ENCODE results near the gene PTK7.

The PTK7 gene

DNA sequence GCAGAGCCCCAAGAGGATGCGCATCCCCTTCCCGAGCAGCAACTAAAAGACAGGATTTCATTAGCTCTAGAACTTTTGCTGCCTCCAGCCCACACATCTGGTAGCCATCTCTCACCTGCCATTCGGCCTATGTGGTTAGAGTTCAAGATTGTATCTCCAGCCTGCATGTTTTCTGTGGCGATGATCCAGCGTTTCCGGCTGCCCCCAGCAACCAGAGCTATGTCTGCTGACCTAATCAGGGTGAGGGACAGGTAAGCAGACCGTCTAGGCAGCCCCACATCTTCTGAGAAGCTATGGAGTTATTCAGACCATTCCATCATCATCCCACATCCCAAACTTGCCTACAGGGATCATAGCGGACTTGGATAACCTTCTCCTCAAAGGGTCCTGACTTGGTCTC, 20.1 kb upstream of the PTK7 start:
- H3K27ac ChIP-seq (ENCODE audit: low read depth, low read length) = no peak overlapping the region
- no peak overlapping the region for H3K9ac ChIP-seq (ENCODE audit: low read length)
- peaks cover 32% of the 10 kb centered on the region for H3K36me3 ChIP-seq (ENCODE audit: control insufficient read depth, insufficient read depth, low read length)
- H3K4me1 ChIP-seq (ENCODE audit: control insufficient read depth, insufficient read depth, low read length) = peaks cover 17% of the 10 kb centered on the region
- no peaks in the 10 kb centered on the region for H3K27me3 ChIP-seq (ENCODE audit: control insufficient read depth, insufficient read depth, low read length)
- H3K4me3 ChIP-seq (ENCODE audit: low read depth, low read length) = no peak overlapping the region
- no peaks in the 10 kb centered on the region for H3K9me3 ChIP-seq (ENCODE audit: control insufficient read depth, insufficient read depth, low read depth, low read length)

DNA sequence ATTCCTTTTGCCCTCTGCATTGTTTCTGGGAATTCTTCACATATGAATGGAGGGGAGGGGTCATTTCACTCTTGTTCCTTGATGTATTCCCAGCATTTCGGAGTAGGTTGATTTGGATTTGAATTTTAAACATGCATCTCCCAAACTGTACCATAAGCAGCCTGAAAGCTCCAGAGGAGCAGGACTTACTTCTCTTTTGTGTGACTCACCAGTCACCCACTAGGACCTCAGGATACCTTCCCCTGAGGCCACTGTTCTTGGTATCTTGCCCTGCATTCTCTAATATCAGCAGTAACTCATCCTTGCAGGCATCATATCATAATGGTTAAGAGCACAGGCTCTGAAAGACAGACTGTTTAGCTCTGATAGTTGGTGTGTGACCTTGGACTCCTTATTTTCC, 17.6 kb upstream of the PTK7 start:
- Histone ChIP-seq H3K4me1 (ENCODE audit: control insufficient read depth, insufficient read depth, low read length) (peaks cover 5% of the 10 kb centered on the region), H3K36me3 (ENCODE audit: control insufficient read depth, insufficient read depth, low read length) (peaks cover 29% of the 10 kb centered on the region), H3K27ac (ENCODE audit: low read depth, low read length) (peak overlapping the region; percentile 81; the same call in 1 of the 2 replicates), H3K4me3 (ENCODE audit: low read depth, low read length) (peak overlapping the region; percentile 96), H3K9ac (ENCODE audit: low read length) (peak overlapping the region; percentile 93), H3K27me3 (ENCODE audit: control insufficient read depth, insufficient read depth, low read length) (no peaks in the 10 kb centered on the region), H3K9me3 (ENCODE audit: control insufficient read depth, insufficient read depth, low read depth, low read length) (no peaks in the 10 kb centered on the region)

DNA sequence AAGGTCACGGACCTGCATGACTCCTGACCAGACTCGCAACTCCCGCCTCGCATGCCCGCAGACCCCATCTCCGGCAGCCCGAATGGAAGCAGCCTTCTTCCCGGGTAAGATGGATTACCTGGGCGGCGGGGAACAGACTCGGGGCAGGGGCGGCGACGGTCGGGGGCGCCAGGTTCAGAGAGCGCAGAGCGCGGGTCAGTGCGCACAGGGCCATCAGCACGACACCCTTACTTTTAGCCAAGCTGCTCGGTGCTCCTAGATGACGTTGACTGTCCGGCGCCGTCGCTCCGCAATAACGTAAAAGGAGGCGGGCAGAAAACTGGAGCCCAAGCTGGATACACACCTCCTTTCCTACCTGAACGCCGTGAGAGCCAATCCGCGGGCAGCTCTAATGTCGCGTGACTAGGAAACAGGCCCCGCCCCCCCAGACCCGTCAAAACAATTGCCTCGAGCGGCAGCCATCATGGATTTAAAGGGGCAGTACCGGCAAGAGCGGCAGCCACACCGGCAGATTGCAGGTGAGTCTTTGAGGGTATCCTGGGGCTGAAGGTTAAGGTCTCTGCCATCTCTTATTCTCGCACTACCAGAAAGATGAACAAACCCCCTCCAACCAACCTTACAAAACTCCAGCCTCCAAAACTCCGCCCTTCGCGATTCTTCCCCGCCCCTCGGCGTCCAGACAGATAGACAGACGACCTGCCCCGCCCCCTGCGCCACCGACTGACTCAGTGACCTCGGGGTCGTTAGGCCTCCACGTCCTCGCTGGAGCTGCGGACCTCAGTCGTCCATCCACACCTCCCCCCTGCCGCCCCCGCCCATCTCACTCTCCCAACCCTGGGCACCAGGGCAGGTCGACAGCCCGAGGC, 16.7 kb upstream of the PTK7 start, which contains the start of the genes KLC4 and MRPL2:
Gene KLC4 (plus strand): TSS at position 464 of the 866 bp plus-strand sequence. CDS start 1,705 bp downstream, outside the sequence.
Gene MRPL2 (minus strand): TSS at position 267 of the 866 bp plus-strand sequence. CDS start 53 bp downstream, at position 214.
- peak within 1 kb of the TSS; percentile 96 for H3K4me3 ChIP-seq (ENCODE audit: low read depth, low read length)
- peak within 1 kb of the TSS; percentile 81 for H3K27ac ChIP-seq (ENCODE audit: low read depth, low read length)
- H3K9ac ChIP-seq (ENCODE audit: low read length) = peak within 1 kb of the TSS; percentile 93
- H3K36me3 ChIP-seq (ENCODE audit: control insufficient read depth, insufficient read depth, low read length) = peaks cover 31% of the 10 kb centered on the region
- H3K4me1 ChIP-seq (ENCODE audit: control insufficient read depth, insufficient read depth, low read length) = peaks cover 5% of the 10 kb centered on the region; the same call in 1 of the 2 replicates
- no peaks in the 10 kb centered on the region for H3K27me3 ChIP-seq (ENCODE audit: control insufficient read depth, insufficient read depth, low read length)
- H3K9me3 ChIP-seq (ENCODE audit: control insufficient read depth, insufficient read depth, low read depth, low read length) = no peaks in the 10 kb centered on the region

DNA sequence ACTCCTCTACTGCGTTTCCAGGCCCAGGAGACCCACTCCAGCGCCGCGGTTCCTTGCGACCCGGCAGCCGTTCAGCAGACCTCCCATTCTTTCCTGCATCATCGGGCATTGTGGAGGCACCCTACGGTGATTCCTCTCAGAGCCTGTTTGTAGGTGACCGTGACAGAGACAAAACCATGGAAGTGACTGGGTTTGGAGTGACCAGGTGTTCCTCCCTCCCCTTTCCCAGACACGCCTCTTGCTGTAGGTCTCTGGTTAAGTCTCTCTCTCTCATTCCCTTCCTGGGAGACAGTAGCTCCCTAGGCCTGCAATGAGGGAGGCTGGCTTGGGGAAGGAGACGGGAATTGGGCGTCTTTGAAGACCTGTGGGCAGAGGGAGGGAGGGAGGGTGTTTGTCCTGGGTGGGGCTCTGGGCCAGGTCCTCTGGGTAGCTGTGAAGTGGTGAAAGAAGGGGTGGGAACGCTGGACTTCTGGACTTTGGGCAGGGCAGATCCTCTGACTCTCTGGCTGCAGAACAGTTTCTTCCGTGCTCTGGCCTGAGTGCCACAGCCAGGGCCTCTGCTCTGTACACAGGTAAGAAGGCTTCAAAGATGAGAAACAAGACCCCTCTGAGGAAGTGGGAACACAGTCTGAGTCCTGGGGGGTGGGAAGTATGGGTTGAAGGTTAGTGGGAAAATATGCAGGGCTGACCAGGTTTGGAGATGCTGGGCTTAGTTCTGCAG, 15.9 kb upstream of the PTK7 start:
- H3K9ac ChIP-seq (ENCODE audit: low read length) = peak overlapping the region; percentile 84
- peaks cover 34% of the 10 kb centered on the region for H3K36me3 ChIP-seq (ENCODE audit: control insufficient read depth, insufficient read depth, low read length)
- H3K27ac ChIP-seq (ENCODE audit: low read depth, low read length) = 0 out of 2 replicates have a peak overlapping the region, but pooled peaks have one; percentile 77
- H3K4me1 ChIP-seq (ENCODE audit: control insufficient read depth, insufficient read depth, low read length) = peaks cover 5% of the 10 kb centered on the region; the same call in 1 of the 2 replicates
- H3K27me3 ChIP-seq (ENCODE audit: control insufficient read depth, insufficient read depth, low read length) = no peaks in the 10 kb centered on the region
- H3K9me3 ChIP-seq (ENCODE audit: control insufficient read depth, insufficient read depth, low read depth, low read length) = no peaks in the 10 kb centered on the region
- H3K4me3 ChIP-seq (ENCODE audit: low read depth, low read length) = peak overlapping the region; percentile 96

DNA sequence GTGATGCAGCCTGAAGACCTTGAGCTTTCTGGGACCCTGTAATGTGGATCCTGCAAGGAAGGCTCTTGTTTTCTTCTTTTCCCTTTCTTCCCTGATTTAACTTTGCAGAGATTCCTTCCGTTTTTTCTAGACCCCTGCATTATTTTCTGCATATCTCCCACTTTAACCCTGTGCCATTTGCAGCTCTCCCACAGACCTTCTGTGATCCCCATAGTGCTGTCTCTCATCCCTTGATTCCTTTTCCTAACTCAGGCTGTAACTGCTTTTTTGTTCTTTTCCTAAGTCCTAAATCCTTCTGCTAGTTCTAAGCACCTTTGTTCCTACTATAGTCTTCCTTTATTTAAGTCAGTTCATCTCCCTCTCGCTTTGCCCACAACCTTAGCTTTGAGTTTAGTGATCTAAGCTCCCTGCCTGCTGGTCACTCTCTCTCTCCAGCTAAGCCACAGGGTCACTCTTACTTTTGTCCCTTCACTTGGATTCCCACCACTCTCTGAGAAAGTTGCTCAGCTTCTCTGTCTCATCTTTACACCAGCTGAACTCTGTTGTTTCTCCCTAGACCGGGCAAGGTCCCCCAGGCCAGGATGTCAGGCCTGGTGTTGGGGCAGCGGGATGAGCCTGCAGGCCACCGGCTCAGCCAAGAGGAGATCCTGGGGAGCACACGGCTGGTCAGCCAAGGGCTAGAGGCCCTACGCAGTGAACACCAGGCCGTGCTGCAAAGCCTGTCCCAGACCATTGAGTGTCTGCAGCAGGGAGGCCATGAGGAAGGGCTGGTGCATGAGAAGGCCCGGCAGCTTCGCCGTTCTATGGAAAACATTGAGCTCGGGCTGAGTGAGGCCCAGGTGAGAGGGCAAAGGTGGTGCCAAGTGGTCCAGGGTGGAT, 15.1 kb upstream of the PTK7 start:
- peak overlapping the region; percentile 96 for H3K4me3 ChIP-seq (ENCODE audit: low read depth, low read length)
- H3K9me3 ChIP-seq (ENCODE audit: control insufficient read depth, insufficient read depth, low read depth, low read length) = no peaks in the 10 kb centered on the region
- no peak overlapping the region for H3K27ac ChIP-seq (ENCODE audit: low read depth, low read length)
- H3K4me1 ChIP-seq (ENCODE audit: control insufficient read depth, insufficient read depth, low read length) = peaks cover 5% of the 10 kb centered on the region; the same call in 1 of the 2 replicates
- H3K9ac ChIP-seq (ENCODE audit: low read length) = peak overlapping the region; percentile 12
- H3K27me3 ChIP-seq (ENCODE audit: control insufficient read depth, insufficient read depth, low read length) = no peaks in the 10 kb centered on the region
- peaks cover 33% of the 10 kb centered on the region for H3K36me3 ChIP-seq (ENCODE audit: control insufficient read depth, insufficient read depth, low read length)

DNA sequence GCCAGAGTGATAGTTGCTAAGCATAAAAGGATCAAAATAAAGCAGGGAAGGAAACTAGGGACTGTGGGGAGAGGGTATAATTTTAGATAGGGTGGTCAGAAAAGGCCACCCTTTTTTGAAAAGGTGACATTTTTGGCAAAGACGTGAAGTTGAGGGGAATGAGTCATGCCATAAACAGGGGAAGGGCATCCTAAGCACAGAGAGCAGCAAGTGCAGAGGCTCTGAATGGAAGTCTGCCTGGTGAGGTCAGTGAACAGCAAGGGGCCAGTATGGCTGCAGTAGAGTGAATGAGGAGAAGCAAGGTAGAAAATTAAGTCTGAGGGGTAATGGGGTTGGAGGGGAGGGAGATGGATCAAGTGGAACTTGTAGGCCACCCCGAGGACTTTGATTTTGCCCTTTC, 14.3 kb upstream of the PTK7 start:
- H3K4me1 ChIP-seq (ENCODE audit: control insufficient read depth, insufficient read depth, low read length) = peaks cover 5% of the 10 kb centered on the region; the same call in 1 of the 2 replicates
- H3K4me3 ChIP-seq (ENCODE audit: low read depth, low read length) = no peak overlapping the region; the same call in 1 of the 2 replicates
- no peak overlapping the region for H3K27ac ChIP-seq (ENCODE audit: low read depth, low read length)
- no peaks in the 10 kb centered on the region for H3K27me3 ChIP-seq (ENCODE audit: control insufficient read depth, insufficient read depth, low read length)
- H3K9ac ChIP-seq (ENCODE audit: low read length) = no peak overlapping the region
- peaks cover 36% of the 10 kb centered on the region for H3K36me3 ChIP-seq (ENCODE audit: control insufficient read depth, insufficient read depth, low read length)
- H3K9me3 ChIP-seq (ENCODE audit: control insufficient read depth, insufficient read depth, low read depth, low read length) = no peaks in the 10 kb centered on the region

DNA sequence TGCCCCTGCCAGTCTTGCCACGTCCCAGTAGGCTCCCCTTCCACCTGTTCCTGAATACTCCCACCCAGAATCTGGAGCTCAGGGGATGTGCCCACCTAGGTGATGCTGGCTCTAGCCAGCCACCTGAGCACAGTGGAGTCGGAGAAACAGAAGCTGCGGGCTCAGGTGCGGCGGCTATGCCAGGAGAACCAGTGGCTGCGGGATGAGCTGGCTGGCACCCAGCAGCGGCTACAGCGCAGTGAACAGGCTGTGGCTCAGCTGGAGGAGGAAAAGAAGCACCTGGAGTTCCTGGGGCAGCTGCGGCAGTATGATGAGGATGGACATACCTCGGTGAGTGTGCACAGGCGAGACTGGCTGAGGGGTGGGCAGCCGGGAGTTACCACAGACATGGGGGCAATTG, 13.3 kb upstream of the PTK7 start:
- peaks cover 5% of the 10 kb centered on the region; the same call in 1 of the 2 replicates for H3K4me1 ChIP-seq (ENCODE audit: control insufficient read depth, insufficient read depth, low read length)
- no peak overlapping the region for H3K9ac ChIP-seq (ENCODE audit: low read length)
- H3K27me3 ChIP-seq (ENCODE audit: control insufficient read depth, insufficient read depth, low read length) = no peaks in the 10 kb centered on the region
- no peaks in the 10 kb centered on the region for H3K9me3 ChIP-seq (ENCODE audit: control insufficient read depth, insufficient read depth, low read depth, low read length)
- H3K27ac ChIP-seq (ENCODE audit: low read depth, low read length) = no peak overlapping the region
- peaks cover 33% of the 10 kb centered on the region for H3K36me3 ChIP-seq (ENCODE audit: control insufficient read depth, insufficient read depth, low read length)
- H3K4me3 ChIP-seq (ENCODE audit: low read depth, low read length) = no peak overlapping the region

DNA sequence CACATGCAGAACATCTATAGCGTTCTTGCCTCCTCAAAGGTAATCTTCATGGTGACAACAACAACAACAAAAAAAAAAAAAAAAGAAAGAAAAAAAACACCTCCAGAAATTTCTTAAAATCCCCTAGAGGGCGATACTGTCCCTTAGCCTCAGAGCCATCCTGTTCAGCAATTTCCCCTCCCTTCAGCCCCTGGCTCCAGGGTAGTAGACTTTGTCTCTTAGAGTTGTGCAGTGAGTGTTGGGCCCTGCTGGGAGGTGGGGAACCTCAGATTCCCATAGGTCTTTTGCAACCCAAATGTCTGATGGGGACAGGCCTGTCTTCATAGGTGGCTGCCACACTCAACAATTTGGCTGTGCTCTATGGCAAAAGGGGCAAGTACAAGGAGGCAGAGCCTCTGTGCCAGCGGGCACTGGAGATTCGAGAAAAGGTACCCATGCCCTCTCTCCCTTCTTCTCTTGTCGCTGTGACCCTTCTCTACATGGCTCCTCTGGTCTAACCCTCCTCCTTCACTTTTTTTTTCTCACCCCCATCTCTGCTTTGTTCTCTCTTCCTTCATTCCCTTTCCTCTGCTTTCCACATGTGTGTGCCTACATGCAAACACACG, 6.0 kb upstream of the PTK7 start:
- Histone ChIP-seq H3K4me3 (ENCODE audit: low read depth, low read length) (no peak overlapping the region), H3K9ac (ENCODE audit: low read length) (no peak overlapping the region), H3K4me1 (ENCODE audit: control insufficient read depth, insufficient read depth, low read length) (peaks cover 16% of the 10 kb centered on the region), H3K27me3 (ENCODE audit: control insufficient read depth, insufficient read depth, low read length) (no peaks in the 10 kb centered on the region), H3K27ac (ENCODE audit: low read depth, low read length) (no peak overlapping the region), H3K36me3 (ENCODE audit: control insufficient read depth, insufficient read depth, low read length) (peaks cover 27% of the 10 kb centered on the region), H3K9me3 (ENCODE audit: control insufficient read depth, insufficient read depth, low read depth, low read length) (no peaks in the 10 kb centered on the region)

DNA sequence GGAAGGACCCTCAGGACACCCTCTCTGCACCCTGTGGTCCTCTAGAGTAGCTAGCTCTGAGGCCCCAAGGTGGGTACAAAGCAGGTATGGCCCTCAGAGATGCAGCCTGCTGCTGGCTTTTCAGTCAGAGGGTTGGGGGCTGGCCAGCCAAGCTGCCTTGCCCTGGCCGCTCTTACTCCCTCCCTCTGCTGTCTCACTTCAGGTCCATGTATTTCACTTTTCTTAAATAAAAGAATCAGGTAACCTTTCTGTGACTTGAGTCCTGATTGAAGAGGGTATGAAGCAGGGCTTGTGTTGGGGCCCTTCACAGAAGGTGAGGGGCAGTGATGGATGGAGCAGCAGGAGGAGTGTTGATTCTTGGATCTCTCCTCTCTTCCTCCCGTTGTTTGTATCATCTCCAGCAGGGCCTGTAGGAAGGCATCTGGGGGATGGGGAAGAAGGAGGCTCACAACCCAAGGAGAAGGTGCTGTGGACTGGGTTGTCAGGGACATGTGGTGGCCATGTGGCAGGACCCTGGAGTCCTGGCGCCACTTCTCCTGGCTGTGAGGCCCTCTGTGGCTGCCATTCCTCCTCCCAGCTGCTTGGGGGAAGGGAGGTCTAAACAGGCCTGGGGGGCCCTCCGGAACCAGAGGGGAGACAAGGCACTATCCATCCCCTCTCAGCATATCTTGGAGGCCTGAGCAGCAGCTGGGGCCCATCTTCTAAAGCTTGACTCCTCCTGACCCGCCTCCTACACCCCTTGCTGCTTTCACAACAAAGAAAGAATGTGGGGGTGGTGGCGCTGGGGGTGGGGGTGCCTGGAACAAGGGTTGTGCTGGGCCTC, 1.1 kb upstream of the PTK7 start:
- H3K4me3 ChIP-seq (ENCODE audit: low read depth, low read length) = peak overlapping the region; percentile 64
- H3K27ac ChIP-seq (ENCODE audit: low read depth, low read length) = no peak overlapping the region; the same call in 1 of the 2 replicates
- peak overlapping the region; percentile 57 for H3K9ac ChIP-seq (ENCODE audit: low read length)
- H3K36me3 ChIP-seq (ENCODE audit: control insufficient read depth, insufficient read depth, low read length) = peaks cover 13% of the 10 kb centered on the region; the same call in 1 of the 2 replicates
- no peaks in the 10 kb centered on the region for H3K9me3 ChIP-seq (ENCODE audit: control insufficient read depth, insufficient read depth, low read depth, low read length)
- H3K4me1 ChIP-seq (ENCODE audit: control insufficient read depth, insufficient read depth, low read length) = peaks cover 44% of the 10 kb centered on the region
- no peaks in the 10 kb centered on the region for H3K27me3 ChIP-seq (ENCODE audit: control insufficient read depth, insufficient read depth, low read length)

All from HUES6 (cell line).